Activated CD4-positive, alpha-beta T cell treated with anti-CD3 and anti-CD28 coated beads for 48 hours (primary cell): ENCODE measurements around the gene COL9A3.

Source experiments
- DNase-seq: peaks from one replicate; pipeline ENCODE4 v3.0.0-alpha.2; 2020

The COL9A3 gene

DNA sequence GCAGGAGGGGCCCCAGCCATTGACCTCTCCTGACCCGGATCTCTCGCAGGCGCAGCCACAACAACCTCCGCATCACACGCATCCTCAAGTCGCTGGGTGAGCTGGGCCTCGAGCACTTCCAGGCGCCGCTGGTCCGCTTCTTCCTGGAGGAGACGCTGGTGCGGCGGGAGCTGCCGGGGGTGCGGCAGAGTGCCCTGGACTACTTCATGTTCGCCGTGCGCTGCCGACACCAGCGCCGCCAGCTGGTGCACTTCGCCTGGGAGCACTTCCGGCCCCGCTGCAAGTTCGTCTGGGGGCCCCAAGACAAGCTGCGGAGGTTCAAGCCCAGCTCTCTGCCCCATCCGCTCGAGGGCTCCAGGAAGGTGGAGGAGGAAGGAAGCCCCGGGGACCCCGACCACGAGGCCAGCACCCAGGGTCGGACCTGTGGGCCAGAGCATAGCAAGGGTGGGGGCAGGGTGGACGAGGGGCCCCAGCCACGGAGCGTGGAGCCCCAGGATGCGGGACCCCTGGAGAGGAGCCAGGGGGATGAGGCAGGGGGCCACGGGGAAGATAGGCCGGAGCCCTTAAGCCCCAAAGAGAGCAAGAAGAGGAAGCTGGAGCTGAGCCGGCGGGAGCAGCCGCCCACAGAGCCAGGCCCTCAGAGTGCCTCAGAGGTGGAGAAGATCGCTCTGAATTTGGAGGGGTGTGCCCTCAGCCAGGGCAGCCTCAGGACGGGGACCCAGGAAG lies 4.5 kb upstream of the COL9A3 start:
- DNase-seq: no peak

DNA sequence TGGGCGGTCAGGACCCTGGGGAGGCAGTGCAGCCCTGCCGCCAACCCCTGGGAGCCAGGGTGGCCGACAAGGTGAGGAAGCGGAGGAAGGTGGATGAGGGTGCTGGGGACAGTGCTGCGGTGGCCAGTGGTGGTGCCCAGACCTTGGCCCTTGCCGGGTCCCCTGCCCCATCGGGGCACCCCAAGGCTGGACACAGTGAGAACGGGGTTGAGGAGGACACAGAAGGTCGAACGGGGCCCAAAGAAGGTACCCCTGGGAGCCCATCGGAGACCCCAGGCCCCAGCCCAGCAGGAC lies 4.0 kb upstream of the COL9A3 start:
- no peak for DNase-seq

DNA sequence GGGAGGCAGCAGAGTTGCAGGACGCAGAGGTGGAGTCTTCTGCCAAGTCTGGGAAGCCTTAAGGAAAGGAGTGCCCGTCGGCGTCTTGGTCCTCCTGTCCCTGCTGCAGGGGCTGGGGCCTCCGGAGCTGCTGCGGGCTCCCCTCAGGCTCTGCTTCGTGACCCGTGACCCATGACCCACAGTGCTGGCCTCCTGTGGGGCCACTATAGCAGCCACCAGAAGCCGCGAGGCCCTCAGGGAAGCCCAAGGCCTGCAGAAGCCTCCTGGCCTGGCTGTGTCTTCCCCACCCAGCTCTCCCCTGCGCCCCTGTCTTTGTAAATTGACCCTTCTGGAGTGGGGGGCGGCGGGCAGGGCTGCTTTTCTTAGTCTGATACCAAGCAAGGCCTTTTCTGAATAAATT lies 3.3 kb upstream of the COL9A3 start:
- no peak for DNase-seq

DNA sequence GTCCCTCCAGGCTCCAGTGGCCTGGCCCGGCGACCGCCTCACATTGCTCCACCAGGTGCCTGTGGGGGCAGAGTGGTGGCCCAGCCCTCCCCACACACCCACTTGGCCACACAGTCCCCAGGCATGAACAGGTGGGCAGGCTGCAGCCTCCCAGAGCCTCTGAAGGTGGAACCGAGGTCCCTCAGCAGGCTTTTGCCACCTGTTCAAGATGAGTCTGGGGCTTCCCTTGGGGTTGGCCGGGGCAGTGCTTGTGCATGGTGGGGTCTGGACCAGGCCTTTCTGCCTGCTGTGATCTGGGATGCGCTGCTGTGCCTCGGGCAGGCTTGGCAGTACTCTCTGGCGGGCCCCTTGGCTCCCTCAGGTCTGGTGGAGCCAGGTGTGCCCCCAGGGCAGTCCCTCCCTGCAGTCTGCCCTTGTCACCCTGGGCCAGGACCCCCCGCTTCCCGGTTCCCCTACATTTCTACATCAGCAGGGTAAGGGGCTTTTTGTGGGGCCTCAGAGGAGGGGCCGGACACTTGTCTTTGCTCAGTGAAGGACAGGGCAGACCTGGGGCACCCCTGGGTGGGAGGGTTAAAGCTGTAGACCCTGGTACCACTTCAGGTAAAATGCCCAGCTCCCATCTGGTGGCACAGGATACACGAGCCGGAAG lies 2.7 kb upstream of the COL9A3 start:
- no peak for DNase-seq

DNA sequence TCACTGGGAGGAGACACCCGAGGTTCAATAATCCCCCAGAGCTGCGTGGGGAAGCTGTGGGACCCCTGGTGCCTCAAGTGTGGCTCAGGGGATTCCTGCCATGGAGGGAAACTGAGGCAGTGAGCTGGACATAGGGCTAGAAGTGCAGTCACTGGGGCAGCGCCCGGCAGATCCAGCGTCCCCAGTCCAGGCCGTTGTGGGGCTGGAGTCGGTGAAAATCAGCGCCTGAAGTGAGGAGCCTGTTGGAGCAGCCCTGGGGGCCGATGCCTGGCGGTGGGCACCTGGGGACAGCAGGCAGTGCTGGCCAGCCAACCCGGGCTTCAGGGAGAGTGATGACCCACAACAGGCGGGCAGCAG lies 2.2 kb upstream of the COL9A3 start:
- no peak for DNase-seq

DNA sequence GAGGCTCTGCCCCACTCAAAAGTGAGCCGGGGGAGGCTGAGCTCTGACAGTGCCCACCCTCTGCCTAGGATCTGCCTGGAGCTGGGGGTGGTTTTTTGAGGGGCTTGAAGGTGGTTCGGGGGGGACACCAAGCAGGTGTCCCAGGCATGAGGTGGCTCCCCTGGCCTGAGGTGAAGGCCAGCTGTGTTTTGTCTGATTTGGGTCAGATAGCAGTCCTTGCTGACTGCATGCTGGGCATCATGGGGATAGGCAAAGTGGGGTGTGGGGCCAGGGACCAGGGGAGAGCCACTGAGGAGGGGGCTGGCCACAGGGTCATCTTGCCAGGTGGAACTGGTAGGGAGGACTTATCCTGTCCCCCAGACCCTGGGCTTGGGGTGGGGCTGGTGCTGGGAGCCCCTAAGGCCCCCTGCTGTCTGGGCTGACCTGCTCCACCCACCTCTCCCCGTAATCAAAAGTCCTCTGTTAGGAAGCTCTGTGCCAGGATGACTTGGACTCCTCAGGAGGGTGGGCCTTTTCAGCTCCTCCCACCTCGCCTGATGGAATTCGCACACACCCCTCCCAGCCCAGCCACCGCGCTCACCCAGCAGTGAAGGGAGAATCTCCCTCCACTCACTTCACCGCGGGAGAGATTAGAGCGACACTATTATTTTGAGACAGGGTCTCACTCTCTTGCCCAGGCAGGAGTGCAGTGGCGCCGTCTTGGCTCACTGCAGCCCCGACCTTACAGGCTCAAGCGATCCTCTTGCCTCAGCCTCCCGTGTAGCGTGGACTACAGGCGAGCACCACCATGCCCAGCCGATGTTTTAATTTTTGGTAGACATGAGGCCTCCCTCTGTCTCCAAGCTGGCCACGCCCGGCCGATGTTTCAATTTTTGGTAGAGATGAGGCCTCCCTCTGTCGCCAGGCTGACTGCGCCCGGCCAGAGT lies 1.5 kb upstream of the COL9A3 start:
- DNase-seq: no peak

DNA sequence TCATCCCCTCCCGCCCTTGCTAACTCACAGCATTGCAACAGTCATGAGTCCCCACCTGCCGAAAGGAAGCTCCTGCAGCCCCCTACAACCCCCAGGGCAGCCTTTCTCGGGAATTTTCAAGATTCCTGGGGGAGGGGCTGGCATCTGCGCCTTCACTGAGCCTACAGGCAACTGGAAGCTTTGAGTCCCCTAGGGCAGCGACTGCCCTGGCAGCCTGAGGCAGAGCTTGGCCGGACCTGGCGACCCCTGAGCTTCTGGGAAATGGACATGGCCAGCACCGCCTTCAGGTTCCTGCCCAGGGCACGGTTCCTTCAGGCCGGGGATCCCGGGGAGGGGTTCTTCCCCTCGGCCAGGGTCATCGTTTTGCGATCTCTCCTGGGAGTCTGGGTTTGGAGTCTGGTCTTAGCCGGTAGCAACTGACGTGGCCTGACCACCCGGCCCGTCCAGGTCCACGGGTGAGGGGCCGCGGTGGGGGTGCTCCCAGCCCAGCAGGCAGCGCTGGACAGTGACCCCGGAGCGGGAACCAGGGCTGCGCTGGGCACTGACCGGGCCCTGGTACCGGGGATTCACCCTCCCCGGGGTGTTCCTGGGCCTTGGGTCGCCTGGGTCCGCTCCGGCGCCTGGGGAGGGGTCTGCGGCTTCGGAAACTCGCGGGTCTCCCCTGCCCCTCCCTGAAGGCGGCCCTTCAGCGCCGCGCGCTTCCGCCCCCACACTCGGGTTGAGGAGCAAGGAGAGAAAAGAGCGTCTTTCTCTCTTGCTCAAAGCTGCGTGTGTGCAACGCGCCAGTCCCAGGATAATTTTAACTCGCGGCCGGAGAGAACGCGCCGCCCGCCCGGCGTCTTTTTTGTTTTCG lies 593 bp upstream of the COL9A3 start:
- DNase-seq: no peak

DNA sequence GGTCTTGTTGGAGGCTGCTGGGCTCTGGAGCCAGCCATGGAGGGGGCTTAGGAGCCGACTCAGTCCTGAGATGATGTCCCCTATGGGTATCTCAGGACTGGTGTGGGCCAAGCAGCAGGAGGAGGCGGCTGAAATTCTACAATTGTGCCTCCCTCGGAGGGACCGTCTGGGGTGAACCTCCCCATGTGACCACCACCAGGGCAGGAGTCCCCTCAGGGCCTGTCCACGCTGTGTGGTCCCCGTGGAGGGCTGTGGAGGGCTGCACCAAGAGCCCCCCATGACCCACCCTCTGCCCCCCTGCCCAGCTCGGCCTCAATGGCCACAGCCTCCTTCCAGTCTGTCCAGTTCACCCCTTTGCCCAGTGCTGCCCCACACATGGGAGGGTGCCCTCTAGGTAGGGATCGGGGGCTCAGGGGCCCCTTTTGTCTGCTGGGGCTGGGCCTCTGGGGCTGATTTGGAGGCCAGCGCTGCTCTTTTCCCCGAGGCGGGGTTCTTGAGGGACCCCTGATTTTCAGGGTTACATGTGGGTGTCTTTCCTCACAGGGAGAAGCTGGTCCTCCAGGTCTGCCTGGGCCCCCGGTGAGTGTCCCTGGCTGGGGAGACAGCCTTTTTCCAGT lies 1.2 kb downstream of the COL9A3 start:
- DNase-seq: no peak

DNA sequence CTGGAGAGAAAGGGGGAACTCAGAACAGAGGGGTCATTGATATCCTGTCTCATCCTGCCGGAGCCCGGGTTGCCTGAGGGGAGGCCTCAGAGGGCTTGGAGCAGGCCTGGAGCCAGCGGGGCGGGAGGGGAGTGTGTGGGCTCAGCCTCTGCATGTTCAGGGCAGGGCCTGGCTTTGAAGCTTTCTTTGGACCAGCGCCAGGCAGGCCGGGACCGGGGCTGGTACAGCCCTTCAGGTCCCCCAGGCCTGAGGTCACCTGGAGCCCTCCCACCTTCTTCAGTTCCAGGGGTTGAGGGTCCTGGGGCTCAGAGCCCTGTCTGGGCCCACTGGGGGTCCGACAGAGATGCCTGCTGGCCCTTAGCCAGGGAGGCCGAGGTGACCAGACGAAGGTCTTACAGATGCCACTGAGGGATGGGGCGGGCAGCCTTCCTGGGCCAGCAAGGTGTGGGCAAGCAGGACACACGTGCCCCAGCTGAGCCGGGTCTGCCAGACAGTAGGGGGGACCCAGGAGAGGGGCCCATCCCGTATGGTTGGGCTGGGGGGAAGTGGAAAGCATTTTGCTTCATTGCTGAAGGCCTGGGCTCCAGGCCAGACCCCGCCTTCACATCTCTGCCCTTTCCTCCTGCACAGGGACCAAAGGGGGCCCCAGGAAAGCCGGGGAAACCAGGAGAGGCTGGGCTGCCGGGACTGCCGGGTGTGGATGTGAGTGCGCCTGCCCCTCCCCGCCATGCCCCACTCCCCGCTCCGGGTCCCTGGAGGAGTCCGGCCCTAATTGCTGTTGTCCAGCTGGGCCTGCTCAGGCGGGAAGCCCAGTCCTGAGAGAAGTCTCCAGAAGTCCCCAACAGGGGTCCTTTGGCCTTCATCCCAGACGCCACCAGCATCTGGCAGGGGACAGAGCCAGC lies 2.0 kb downstream of the COL9A3 start:
- no peak for DNase-seq

DNA sequence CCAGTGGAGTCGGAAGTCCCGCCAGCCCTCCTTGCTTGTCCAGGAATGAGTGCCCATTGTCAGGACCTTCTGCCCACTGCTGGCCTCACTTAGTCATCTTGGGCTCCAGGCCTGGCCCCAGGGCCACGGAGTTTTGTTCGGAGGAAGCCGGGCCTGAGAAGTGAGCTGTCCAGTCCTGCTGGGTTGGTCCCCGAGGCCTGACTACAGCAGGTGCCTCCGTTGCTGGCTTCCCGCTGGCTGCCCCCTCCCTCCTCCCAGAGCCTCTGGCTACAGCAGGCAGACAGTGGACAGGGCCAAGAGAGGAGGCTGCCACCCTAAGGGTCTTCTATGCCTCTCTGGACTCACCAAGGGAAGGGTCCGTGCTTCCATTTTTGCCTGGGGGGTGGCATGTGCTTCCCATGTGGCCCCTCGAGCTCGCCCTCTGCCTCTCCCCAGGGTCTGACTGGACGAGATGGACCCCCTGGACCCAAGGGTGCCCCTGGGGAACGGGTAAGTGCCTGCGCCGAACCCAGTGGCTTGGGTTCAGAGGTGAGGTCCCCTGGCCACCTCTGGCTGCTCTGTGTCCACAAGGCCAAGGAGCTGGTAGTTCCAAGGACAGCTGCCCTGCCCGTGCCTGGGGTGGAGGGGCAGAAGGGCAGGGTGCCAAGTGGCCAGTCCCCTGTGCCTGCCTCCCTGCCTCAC lies 2.8 kb downstream of the COL9A3 start:
- DNase-seq: no peak

DNA sequence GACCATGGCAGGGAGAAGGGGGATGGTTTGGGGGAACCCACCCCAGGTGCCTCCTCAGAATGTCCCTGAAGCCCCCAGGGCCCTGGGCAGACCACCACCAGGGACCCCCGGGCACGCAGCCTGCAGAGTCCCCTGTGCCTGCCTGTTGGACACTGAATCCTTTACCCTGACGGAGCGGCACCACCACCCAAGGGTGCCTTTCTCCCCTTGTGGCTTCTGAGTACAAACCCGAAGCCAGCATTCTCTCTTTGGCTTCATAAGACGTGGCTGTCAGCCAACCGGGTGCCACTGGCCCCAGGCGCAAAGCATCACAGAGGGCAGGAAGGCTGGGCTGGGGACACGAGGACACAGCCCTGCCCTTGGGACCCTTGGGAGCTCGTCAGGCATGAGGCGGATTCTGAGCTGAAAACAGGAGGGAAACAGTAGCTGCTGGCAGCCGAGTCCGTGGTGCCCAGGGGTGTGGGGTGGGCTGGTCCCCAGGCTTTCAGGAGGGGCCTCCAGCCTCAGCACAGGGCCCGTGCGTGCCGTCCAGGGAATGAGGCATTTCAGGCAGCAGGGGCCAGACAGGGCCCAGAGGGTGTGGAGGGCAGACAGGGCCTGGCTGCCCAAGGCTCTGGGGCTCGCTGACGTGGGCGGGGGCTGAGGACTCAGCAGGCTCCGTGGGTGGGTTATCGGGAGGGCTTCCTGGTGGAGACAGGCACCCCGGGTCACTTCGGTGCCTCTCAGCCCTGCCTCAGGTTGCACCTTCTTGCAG lies 3.5 kb downstream of the COL9A3 start:
- DNase-seq: no peak

DNA sequence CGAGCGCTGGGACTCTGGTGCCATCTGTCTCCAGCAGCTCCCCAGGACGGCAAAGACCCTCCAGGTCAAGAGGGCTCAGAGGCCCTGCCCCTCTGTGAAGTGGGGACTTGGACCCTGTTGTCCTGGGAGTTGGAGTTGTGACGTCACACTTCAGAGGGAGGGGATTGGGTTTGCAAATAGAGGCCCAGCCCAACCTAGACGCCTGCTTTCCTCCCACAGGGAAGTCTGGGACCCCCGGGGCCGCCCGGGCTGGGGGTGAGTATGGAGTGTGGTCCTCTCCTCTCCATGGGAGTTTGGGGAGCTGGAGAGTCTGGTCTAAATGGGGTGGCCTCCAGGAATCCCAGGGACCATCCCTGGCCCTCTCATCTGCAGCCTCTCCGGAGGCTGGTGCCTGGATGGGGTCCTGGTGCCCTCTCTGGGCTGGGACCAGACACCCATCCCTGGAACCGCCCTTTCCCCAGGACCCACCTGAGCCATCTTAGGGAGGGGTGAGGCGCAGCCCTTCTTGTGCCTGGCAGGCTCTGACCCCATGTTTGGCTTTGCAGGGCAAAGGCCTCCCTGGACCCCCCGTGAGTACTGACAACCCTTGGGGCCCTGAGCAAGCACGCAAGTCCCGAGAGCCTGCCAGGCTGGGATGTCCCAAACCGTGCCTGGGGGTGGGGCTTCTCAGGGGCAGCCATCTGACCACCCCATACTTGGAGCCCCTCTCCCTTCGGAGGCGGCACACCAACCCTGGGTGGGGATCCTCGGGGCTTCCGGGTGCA lies 4.3 kb downstream of the COL9A3 start:
- DNase-seq: no peak

DNA sequence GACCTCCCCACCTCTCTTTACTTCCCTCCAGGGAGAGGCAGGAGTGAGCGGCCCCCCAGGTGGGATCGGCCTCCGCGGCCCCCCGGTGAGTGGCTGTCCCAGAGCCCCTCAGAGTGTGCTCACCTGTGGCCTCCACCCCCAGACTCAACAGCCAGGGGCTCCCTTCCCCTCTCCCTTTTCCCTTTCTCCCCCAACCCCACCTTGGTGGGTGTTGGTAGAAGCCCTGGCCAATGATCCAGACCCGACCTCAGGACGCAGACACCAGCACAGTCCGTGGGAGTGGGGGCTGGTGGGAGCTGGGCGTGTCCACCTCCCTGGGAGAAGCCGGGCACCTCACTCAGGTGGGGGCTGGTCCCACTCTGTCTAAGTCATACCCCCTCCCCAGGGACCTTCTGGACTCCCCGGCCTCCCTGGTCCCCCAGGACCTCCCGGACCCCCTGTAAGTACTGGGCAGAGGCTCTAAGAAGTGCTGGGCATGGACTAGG lies 4.9 kb downstream of the COL9A3 start:
- DNase-seq: no peak

DNA sequence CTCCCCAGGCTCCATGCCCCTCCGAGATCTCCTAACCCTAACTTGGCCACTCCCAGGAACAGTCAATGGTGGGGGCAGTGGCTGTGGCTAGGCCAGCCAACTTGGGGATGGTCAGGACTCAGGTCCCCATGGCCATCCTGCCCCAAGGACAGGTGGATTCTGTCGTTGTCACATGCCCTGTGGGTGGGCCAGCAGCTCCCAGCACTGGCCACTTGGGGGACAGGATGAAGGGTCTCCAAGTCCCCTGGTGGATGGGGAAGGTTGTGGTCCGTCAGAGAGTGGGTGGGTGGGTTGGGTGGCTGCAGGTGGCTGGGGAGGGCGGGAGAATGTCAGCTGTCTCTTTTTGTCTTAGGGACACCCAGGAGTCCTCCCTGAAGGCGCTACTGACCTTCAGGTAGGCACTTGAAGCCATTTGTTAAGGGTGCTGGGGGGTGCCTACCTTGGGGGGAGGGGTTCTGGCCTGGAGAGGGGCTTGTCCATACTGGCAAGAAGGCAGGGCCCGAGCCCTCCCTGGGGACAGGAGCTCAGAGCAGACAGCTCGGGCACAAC lies 5.5 kb downstream of the COL9A3 start:
- DNase-seq: no peak

DNA sequence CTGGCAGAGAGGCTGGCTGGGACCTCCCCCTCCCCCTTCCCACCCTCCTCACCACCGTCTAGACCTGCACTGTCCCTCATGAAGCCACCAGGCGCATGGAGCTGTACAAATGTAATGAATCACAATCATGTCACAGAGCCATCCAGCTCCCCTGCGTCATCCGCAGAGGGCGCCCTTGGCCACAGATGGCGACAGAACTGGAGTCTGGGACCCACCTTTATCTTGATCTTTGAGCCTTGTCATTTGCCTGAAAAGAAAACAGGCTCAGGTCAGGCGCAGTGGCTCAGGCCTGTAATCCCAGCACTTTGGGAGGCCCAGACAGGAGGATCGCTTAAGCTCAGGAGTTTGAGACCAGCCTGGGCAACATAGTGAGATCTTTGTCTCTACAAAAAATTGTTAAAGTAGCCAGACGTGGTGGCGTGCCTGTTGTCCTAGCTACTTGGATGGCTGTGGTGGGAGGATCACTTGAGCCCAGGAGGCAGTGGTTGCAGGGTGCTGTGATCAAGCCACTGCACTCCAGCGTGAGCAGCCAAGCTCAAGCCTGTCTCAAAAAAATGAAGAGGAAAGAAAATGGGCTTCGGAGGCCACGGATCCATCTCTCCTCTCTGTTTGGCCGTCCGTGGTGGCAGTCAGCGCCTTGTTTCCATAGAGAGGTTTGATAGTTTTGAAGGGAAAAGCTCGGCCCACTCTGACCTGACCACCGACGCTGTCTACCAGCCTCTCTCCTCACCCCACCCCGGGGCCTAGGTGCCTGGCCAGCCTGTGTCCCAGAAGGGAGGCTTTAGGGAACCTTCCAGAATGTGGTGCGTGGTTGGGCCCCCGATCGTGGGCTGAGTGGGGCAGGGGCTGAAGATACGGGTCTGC lies 6.2 kb downstream of the COL9A3 start:
- peak; percentile 80 for DNase-seq

DNA sequence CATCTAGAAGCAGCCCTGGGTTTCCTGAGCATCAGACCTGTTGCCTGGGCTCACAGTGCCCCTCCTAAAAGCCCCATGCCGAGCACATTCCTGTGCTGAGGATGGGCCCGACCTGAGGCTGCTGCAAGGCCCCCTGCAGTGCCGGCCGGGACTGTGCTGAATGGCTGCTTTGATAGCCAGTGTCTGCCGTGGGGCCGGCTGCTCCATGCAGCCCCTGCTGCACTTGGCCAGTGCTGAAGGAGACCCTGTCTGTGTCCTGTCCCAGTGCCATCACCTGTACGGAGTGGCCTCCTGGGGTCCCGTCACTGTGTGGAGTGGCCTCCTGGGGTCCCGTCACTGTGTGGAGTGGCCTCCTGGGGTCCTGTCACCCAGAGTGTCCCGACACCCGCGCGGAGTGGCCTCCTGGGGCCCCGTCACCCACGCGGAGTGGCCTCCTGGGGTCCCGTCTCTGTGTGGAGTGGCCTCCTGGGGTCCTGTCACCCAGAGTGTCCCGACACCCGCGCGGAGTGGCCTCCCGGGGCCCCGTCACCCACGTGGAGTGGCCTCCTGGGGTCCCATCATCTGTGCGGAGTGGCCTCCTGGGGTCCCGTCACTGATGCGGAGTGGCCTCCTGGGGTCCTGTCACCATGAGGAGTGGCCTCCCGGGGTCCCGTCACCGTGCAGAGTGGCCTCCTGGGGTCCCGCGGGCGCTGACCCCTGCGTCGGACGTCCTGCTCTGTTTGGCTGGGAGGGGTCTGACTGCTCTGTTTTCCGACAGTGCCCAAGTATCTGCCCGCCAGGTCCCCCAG lies 7.0 kb downstream of the COL9A3 start:
- DNase-seq: no peak
